GM18870 (cell line): Measurements from ENCODE around the gene TAF3.

Experiments
- ATAC-seq: cut with Tn5 transposase; IDR thresholded peaks from one replicate; pipeline ENCODE4 v1.9.1; 2021; ENCODE audit warnings: moderate library complexity; ENCODE audit not compliant: unreplicated experiment

TAF3 gene

GRCh38 chr10:8056378-8056777 lies 238.1 kb downstream of the TAF3 start:
- no peak for ATAC-seq

DNA sequence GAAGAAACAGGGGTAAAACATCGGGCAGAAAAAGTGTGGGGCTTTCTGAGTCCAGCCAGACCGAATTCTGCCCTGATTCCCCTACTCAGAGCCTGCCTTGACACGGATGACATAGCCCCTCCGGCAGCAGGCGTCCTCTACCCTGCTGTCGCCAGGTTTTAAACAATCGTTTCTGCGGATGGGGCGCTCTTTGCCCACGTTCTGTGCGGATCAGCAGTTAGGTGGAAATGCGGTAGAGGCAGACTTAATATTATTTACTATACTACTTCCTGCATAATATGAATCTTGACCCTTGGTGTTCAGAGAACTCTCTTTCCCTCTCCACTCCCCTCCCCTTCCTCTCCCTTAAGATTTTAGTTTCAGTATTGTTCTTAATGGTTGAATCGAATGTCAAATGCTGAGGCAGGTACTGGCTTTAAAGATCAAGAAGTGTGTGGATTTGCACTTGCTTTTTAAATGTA lies 238.6 kb downstream of the TAF3 start:
- peak; percentile 57 for ATAC-seq

GRCh38 chr10:8057636-8058273 lies 239.4 kb downstream of the TAF3 start:
- no peak for ATAC-seq

- no peak for ATAC-seq
Observed at GRCh38 chr10:8058274-8059111, 240.2 kb downstream of the TAF3 start.

- ATAC-seq, result no peak
Observed at GRCh38 chr10:8059191-8059936, 241.1 kb downstream of the TAF3 start.

GRCh38 chr10:8060010-8060703 lies 241.9 kb downstream of the TAF3 start:
- peak; percentile 34 for ATAC-seq

GRCh38 chr10:8060704-8061121 lies 242.4 kb downstream of the TAF3 start:
- no peak for ATAC-seq

DNA sequence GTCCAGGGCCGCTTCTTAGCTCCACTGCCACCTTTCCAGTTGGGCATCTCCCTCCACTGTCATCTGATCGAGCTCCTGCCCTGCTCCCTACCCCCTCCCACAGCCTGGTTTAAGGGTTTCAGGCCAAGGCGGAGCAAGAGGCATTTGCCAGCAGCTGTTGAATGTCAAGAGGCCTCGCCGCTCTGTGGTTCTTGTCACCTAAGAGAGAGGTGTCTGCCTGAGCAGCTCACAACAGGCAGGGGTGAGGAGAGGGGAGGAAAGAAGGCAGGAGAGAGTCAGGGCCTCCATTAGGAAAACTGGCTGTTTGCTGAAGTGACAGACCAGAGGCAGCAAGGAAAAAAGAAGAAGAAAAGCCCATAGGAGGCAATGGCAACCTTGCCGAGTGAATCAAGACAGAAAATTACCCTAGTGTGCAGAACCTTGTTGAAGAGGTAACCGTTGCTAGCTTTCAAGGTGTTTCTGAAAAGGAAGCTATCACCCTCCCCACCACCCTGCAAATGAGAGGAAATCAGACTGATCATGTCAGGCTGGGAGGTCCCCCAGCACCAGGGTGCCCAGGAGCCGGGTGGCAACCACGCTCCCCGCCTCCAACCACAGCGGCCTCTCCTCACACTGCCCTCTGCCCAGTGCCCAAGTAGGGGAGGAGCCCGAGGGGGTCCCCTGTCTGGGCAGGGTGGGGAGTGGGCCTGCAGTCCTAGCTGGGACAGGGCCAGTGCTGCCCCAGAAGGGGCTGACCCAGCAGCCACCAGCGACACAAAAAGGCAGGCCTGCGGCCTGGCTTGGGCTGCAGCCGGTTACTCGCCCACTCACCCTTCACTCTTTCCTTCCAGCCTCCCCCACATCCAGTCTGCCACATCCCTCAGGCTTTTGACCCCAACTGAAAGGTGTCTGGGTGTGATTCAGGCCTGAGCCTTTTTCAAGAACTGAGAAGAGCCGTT lies 243.2 kb downstream of the TAF3 start:
- no peak for ATAC-seq

GRCh38 chr10:8063128-8063908 lies 245.0 kb downstream of the TAF3 start:
- ATAC-seq, result no peak

DNA sequence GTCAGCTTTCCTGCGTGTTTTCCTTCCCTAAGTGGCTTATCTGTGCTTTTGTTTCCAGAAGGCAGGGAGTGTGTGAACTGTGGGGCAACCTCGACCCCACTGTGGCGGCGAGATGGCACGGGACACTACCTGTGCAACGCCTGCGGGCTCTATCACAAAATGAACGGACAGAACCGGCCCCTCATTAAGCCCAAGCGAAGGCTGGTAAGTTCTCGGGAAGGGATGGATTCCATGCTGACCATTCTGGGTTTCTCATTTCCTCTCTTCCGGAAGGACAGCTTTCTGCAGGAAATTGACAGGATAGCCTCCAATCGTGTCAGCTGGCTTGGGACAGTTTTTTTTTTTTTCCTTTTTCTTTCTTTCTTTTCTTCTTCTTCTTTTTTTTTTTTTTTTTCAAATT lies 245.6 kb downstream of the TAF3 start:
- no peak for ATAC-seq

DNA sequence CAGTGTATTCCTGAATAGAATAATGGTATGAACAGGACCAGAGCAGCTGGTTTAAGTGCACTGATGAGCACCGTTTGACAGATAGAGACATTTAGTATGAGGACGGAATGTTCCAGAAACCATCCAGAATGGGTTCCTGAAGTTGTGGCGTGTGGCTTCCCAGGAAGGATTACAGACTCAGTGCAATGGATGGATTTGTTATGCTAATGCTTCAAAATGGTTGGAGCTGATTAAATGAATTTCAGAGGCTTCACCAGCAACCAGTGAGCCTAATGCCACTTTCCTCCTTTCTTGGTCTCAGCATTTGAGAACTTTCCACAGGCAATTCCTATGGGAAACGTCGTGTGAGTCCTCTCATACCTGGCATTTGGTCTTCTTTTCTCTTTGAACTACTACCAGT lies 246.1 kb downstream of the TAF3 start:
- ATAC-seq, result no peak

DNA sequence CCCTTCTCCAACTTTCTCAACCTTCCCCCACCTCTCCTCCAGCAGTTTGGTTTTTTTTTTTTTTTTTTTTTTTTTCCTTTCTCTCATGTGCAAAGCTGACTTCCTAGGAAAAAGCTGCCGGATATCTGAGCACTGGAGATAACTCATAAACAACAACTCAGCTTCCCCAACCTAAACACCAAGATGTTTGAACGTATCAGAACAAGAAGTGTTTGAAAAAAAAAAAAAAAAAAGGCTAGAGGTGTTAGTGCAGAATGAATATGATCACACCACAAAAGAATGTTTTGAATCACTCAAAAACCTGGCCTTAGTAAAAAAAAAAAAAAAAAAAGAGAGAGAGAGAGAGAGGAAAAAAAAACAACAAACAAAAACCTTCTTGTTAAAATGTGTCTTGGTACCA lies 247.3 kb downstream of the TAF3 start:
- ATAC-seq, result no peak

GRCh38 chr10:8066124-8066523 lies 247.8 kb downstream of the TAF3 start:
- no peak for ATAC-seq
